ENCODE data around the gene DACT2.

GRCh38 chr6:168291450-168291849 is 28.1 kb downstream of the DACT2 start:
- no peak for TF ChIP-seq POLR2A (IDR thresholded peaks at IDR 0.05; ENCODE audit: low read depth, low read length)
- no peak for TF ChIP-seq SPI1 (IDR thresholded peaks at IDR 0.05; ENCODE audit: low read depth, low read length)

Measured in GM12891 (cell line).